PFSK-1 (cell line): ENCODE data around the gene DGUOK.

Source experiments
- FOXP2 ChIP-seq: optimal IDR thresholded peaks from 2 replicates; pipeline ENCODE3; 2011; ENCODE audit warnings: borderline replicate concordance, control low read depth, inconsistent platforms; ENCODE audit not compliant: insufficient read depth; ENCODE audit errors: extremely low read length, extremely low read depth
- POLR2AphosphoS5 ChIP-seq: IDR thresholded peaks from 2 replicates; pipeline ENCODE4 v1.6.1; 2012; ENCODE audit warnings: low read depth, mild to moderate bottlenecking, control low read depth, low read length, moderate library complexity
- SIN3A ChIP-seq: IDR thresholded peaks from 2 replicates; pipeline ENCODE4 v1.6.1; 2012; ENCODE audit warnings: mild to moderate bottlenecking, low read length, moderate library complexity, borderline replicate concordance; ENCODE audit not compliant: insufficient read depth
- TAF1 ChIP-seq: IDR thresholded peaks from 2 replicates; pipeline ENCODE4 v1.6.1; 2012; ENCODE audit warnings: low read length, control low read depth, borderline replicate concordance; ENCODE audit not compliant: insufficient read depth
- TF ChIP-seq, protein P1 (sequence below), 2 experiments: IDR thresholded peaks; 2 replicates each; pipeline versions ENCODE4 v1.6.1 to v1.8.0; 2011 to 2012; ENCODE audit warnings: low read depth in 2 of 2, low read length in 2 of 2, control low read depth in 1 of 2, inconsistent platforms in 1 of 2, mild to moderate bottlenecking in 1 of 2, moderate library complexity in 1 of 2; ENCODE audit not compliant: insufficient read depth in 1 of 2

DGUOK gene

GRCh38 chr2:73907840-73908452 lies 18.7 kb upstream of the DGUOK start:
- no peak for TF ChIP-seq POLR2AphosphoS5

DNA sequence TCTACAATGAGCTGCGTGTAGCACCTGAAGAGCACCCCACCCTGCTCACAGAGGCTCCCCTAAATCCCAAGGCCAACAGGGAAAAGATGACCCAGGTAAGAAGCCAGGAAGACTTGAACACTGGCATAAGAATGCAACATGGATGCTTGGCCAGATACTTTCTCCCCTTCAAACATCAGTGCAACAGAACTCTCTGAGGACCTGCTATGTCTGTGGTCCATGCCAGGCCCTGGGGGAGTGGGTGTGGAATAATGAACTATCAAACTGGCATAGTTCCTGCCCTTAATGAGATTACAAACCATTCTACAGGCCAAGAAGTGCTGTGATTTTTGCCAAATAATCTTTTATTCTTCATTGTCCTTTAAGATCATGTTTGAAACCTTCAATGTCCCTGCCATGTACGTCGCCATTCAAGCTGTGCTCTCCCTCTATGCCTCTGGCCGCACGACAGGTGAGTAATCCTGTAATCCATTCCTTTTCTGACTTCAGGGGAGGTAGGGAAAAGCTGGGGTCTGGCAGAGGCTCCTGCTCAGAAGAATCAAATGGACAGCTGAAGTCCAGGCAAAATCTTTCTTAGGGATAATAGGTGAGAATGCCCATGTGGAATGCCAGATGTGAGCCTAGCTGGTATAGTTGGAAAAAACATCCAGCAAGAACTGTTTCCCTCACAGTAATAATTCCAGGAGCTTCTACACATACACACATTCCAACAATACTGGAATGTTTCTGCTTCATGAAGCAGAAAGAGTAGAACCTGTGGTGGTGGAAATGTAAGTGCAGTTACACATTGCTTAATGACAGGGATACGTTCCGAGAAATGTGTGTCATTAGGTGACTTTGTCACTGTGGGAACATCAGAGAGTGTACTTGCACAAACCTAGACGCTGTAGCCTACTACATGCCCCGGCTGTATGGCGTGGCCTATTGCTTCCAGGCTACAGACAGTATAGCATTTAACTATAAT lies 17.7 kb upstream of the DGUOK start:
- TF ChIP-seq SIN3A (no peak), TAF1 (no peak), POLR2AphosphoS5 (no peak)
- TF ChIP-seq, protein P1, sequence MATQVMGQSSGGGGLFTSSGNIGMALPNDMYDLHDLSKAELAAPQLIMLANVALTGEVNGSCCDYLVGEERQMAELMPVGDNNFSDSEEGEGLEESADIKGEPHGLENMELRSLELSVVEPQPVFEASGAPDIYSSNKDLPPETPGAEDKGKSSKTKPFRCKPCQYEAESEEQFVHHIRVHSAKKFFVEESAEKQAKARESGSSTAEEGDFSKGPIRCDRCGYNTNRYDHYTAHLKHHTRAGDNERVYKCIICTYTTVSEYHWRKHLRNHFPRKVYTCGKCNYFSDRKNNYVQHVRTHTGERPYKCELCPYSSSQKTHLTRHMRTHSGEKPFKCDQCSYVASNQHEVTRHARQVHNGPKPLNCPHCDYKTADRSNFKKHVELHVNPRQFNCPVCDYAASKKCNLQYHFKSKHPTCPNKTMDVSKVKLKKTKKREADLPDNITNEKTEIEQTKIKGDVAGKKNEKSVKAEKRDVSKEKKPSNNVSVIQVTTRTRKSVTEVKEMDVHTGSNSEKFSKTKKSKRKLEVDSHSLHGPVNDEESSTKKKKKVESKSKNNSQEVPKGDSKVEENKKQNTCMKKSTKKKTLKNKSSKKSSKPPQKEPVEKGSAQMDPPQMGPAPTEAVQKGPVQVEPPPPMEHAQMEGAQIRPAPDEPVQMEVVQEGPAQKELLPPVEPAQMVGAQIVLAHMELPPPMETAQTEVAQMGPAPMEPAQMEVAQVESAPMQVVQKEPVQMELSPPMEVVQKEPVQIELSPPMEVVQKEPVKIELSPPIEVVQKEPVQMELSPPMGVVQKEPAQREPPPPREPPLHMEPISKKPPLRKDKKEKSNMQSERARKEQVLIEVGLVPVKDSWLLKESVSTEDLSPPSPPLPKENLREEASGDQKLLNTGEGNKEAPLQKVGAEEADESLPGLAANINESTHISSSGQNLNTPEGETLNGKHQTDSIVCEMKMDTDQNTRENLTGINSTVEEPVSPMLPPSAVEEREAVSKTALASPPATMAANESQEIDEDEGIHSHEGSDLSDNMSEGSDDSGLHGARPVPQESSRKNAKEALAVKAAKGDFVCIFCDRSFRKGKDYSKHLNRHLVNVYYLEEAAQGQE (IDR thresholded peaks at IDR 0.05; ENCODE audit: insufficient read depth in 1 of 2, low read depth in 2 of 2, low read length in 2 of 2) = no peak

DNA sequence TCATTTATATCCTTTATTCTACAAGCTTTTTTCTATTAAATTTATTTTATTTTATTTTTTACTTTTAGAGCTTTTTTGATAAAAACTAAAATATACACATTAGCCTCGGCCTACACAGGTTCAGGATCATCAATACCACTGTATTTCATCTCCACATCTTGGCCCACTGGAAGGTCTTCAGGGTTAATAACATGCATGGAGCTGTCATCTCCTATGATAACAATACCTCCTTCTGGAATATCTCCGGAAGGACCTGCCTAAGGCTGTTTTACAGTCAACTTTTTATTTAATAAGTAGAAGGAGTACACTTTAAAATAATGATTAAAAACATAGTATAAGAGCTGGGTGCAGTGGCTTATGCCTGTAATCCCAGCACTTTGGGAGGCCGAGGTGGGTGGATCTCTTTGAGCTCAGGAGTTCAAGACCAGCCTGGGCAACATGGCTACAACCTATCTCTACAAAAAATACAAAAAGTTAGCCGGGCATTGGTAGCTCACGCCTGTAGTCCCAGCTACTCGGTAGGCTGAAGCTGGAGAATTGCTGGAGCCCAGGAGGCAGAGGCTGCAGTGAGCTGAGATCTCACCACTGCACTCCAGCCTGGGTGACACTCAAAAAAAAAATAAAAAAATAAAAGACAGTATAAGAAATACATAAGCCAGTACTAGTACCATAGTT lies 15.7 kb upstream of the DGUOK start:
- TF ChIP-seq FOXP2 (no peak), TAF1 (no peak), POLR2AphosphoS5 (no peak), SIN3A (no peak)
- TF ChIP-seq, protein P1 (IDR thresholded peaks at IDR 0.05; ENCODE audit: insufficient read depth in 1 of 2, low read depth in 2 of 2, low read length in 2 of 2) = no peak

DNA sequence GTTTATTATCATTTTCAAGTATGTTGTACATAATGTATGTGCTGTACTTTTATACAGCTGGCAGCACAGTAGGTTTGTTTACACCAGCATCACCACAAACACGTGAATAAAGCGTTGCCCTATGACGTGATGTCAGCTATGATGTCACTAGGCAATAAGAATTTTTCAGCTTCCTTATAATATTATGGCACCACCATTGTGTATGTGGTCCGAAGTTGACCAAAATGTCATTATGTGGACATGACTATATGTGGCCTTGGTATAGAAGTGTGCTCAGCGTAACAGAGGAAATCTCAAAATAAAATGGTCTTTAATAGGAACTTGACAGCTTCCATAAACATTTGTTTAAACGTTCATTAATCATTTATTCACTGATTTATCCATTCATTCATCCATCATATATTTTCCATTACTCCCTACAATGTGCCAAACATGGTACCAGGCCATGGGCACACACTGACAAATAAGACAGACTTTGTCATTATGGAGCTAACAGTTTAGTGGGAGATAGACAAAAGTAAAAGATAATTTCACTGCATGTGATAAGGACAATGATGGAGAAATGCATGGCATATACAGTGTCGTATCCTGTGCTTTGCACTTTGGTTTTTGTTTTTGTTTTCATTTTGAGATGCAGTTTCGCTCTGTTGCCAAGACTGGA lies 15.0 kb upstream of the DGUOK start:
- TF ChIP-seq FOXP2 (no peak), TAF1 (no peak), SIN3A (no peak), POLR2AphosphoS5 (no peak)
- TF ChIP-seq, protein P1 (IDR thresholded peaks at IDR 0.05; ENCODE audit: insufficient read depth in 1 of 2, low read depth in 2 of 2, low read length in 2 of 2) = no peak

GRCh38 chr2:73913414-73914054 lies 13.1 kb upstream of the DGUOK start:
- TF ChIP-seq FOXP2 (no peak), TAF1 (no peak), SIN3A (no peak), POLR2AphosphoS5 (no peak)
- TF ChIP-seq, protein P1 (IDR thresholded peaks at IDR 0.05; ENCODE audit: insufficient read depth in 1 of 2, low read depth in 2 of 2, low read length in 2 of 2) = no peak
